DMS153 treated with DMSO at 0.1 percent for 48 hours (cell line): Measurements from ENCODE around the gene JMJD1C.
"Not testable (repeated sequence)": the region's sequence is repeated elsewhere in the genome, so short reads cannot be mapped to it uniquely, and the experiment has no call there.

Experiments used
- DNase-seq: peaks from one replicate; lab custom pipeline; 2025; ENCODE audit not compliant: unreplicated experiment; lab: John Stamatoyannopoulos, UW

JMJD1C gene

GRCh38 chr10:63304146-63304545 is 161.6 kb downstream of the JMJD1C start:
- no peak for DNase-seq

- no peak for DNase-seq
Observed at GRCh38 chr10:63300801-63301200, 165.0 kb downstream of the JMJD1C start.

GRCh38 chr10:63297941-63298340 is 167.8 kb downstream of the JMJD1C start:
- no peak for DNase-seq

GRCh38 chr10:63294781-63295180 is 171.0 kb downstream of the JMJD1C start:
- DNase-seq = no peak

- not testable (repeated sequence) for DNase-seq
Observed at GRCh38 chr10:63292847-63293246, 172.9 kb downstream of the JMJD1C start.

GRCh38 chr10:63288170-63288569 is 177.6 kb downstream of the JMJD1C start:
- DNase-seq = no peak

GRCh38 chr10:63286754-63287264 is 179.0 kb downstream of the JMJD1C start:
- no peak for DNase-seq

GRCh38 chr10:63286340-63286739 is 179.4 kb downstream of the JMJD1C start:
- DNase-seq = no peak

- DNase-seq = not testable (repeated sequence)
Observed at GRCh38 chr10:63283901-63284300, 181.9 kb downstream of the JMJD1C start.

GRCh38 chr10:63283093-63283492 is 182.7 kb downstream of the JMJD1C start:
- DNase-seq = no peak

- DNase-seq = no peak
Observed at GRCh38 chr10:63281967-63282366, 183.8 kb downstream of the JMJD1C start.

GRCh38 chr10:63280386-63280785 is 185.4 kb downstream of the JMJD1C start:
- no peak for DNase-seq

- no peak for DNase-seq
Observed at GRCh38 chr10:63275094-63275493, 190.7 kb downstream of the JMJD1C start.

- DNase-seq = peak; percentile 22
Observed at GRCh38 chr10:63273577-63273976, 192.2 kb downstream of the JMJD1C start.

GRCh38 chr10:63268798-63269503 is 196.8 kb downstream of the JMJD1C start:
- DNase-seq = peak; percentile 90

GRCh38 chr10:63268149-63268797 is 197.5 kb downstream of the JMJD1C start:
- no peak for DNase-seq

GRCh38 chr10:63267414-63268148 is 198.2 kb downstream of the JMJD1C start:
- peak; percentile 37 for DNase-seq

- peak; percentile 6 for DNase-seq
Observed at GRCh38 chr10:63266391-63267316, 199.1 kb downstream of the JMJD1C start.

GRCh38 chr10:63265683-63266235 is 200.0 kb downstream of the JMJD1C start:
- DNase-seq = no peak

GRCh38 chr10:63265222-63265617 is 200.6 kb downstream of the JMJD1C start:
- peak; percentile 53 for DNase-seq
